WTC11 (cell line): ENCODE results near the gene NR0B2. TPM values are rescaled to one million over a fixed set of nuclear protein-coding genes. Genes with fewer than 3 reads are reported as not detected.
A peak's percentile ranks its signal among the peaks of the same experiment; 100 is the strongest.

Experiments used
- ATAC-seq: fragments of 200-7000 bp; cut with Tn5 transposase; 2 replicates; pipeline ENCODE4 v1.10.0; 2021; ENCODE audit warnings: mild to moderate bottlenecking, moderate library complexity
- CTCF ChIA-PET: fragments of 300-600 bp; sonication (Branson Sonifier 250); formaldehyde crosslinking; loops from one replicate; lab custom pipeline; 2021; ENCODE audit warnings: antibody characterized with exemption; lab: Charles Lee
- POLR2A ChIA-PET: fragments of 350-600 bp; sonication (Branson Sonifier 250); formaldehyde crosslinking; loops from one replicate; lab custom pipeline; 2021; ENCODE audit warnings: antibody characterized with exemption; lab: Charles Lee
- DNase-seq: peaks from one replicate; pipeline ENCODE4 v3.0.0; 2021; ENCODE audit warnings: low spot score
- H3K27ac Mint-ChIP-seq: 2 replicates; pipeline ENCODE4 v1.8.0; 2021; ENCODE audit warnings: mixed read lengths
- H3K27me3 Mint-ChIP-seq: 2 replicates; pipeline ENCODE4 v1.8.0; 2021; ENCODE audit warnings: low read depth, mild to moderate bottlenecking, moderate library complexity, mixed read lengths
- H3K36me3 Mint-ChIP-seq: 2 replicates; pipeline ENCODE4 v1.8.0; 2021; ENCODE audit warnings: mixed read lengths
- H3K4me1 Mint-ChIP-seq: 2 replicates; pipeline ENCODE4 v1.8.0; 2022; ENCODE audit warnings: mixed read lengths
- H3K4me3 Mint-ChIP-seq: 2 replicates; pipeline ENCODE4 v1.8.0; 2021; ENCODE audit warnings: mild to moderate bottlenecking, moderate library complexity, mixed read lengths
- H3K9me3 Mint-ChIP-seq: 2 replicates; pipeline ENCODE4 v1.8.0; 2021; ENCODE audit warnings: mixed read lengths
- ATF6 ChIP-seq: sonication (generic); formaldehyde crosslinking; IDR thresholded peaks from 2 replicates; pipeline ENCODE4 v1.8.1; 2023; ENCODE audit warnings: mild to moderate bottlenecking, missing genetic modification reagents
- E2F5 ChIP-seq: sonication (generic); formaldehyde crosslinking; IDR thresholded peaks from 2 replicates; pipeline ENCODE4 v1.8.1; 2022; ENCODE audit warnings: mild to moderate bottlenecking, moderate library complexity, missing genetic modification reagents
- FOXK1 ChIP-seq: sonication (generic); formaldehyde crosslinking; IDR thresholded peaks from 2 replicates; pipeline ENCODE4 v1.8.0; 2022; ENCODE audit warnings: mild to moderate bottlenecking, moderate library complexity, missing genetic modification reagents
- FOXP1 ChIP-seq: sonication (generic); formaldehyde crosslinking; IDR thresholded peaks from 2 replicates; pipeline ENCODE4 v1.8.0; 2022; ENCODE audit warnings: missing genetic modification reagents, mild to moderate bottlenecking, moderate library complexity, borderline replicate concordance
- FOXP4 ChIP-seq: sonication (generic); formaldehyde crosslinking; IDR thresholded peaks from 2 replicates; pipeline ENCODE4 v1.8.0; 2022; ENCODE audit warnings: mild to moderate bottlenecking, missing genetic modification reagents
- NFYB ChIP-seq: sonication (generic); formaldehyde crosslinking; conservative IDR thresholded peaks from 2 replicates; pipeline ENCODE4 v1.8.0; 2022; ENCODE audit warnings: low read depth, missing genetic modification reagents
- SP1 ChIP-seq: sonication (generic); formaldehyde crosslinking; conservative IDR thresholded peaks from 2 replicates; pipeline ENCODE4 v1.8.1; 2022; ENCODE audit warnings: missing genetic modification reagents
- TEAD4 ChIP-seq: sonication (generic); formaldehyde crosslinking; IDR thresholded peaks from 2 replicates; pipeline ENCODE4 v1.8.0; 2022; ENCODE audit warnings: mild to moderate bottlenecking, missing genetic modification reagents
- USF1 ChIP-seq: sonication (generic); formaldehyde crosslinking; IDR thresholded peaks from 2 replicates; pipeline ENCODE4 v1.8.0; 2022; ENCODE audit warnings: mild to moderate bottlenecking, missing genetic modification reagents
- ZNF219 ChIP-seq: sonication (generic); formaldehyde crosslinking; IDR thresholded peaks from 2 replicates; pipeline ENCODE4 v1.8.0; 2023; ENCODE audit warnings: missing genetic modification reagents, mild to moderate bottlenecking, borderline replicate concordance
- ZNF232 ChIP-seq: sonication (generic); formaldehyde crosslinking; IDR thresholded peaks from 2 replicates; pipeline ENCODE4 v1.8.0; 2022; ENCODE audit warnings: mild to moderate bottlenecking, missing genetic modification reagents
- ZNF281 ChIP-seq: sonication (generic); formaldehyde crosslinking; IDR thresholded peaks from 2 replicates; pipeline ENCODE4 v1.8.0; 2023; ENCODE audit warnings: mild to moderate bottlenecking, missing genetic modification reagents
- ZNF396 ChIP-seq: fragments of 250-450 bp; sonication (Bioruptor Pico); IDR thresholded peaks from 2 replicates; pipeline ENCODE4 v1.8.0; 2021; ENCODE audit warnings: mild to moderate bottlenecking, moderate library complexity, borderline replicate concordance
- ZNF416 ChIP-seq: fragments of 250-450 bp; sonication (Bioruptor Pico); IDR thresholded peaks from 2 replicates; pipeline ENCODE4 v1.9.0; 2021; ENCODE audit warnings: mild to moderate bottlenecking, inconsistent platforms
- ZSCAN18 ChIP-seq: fragments of 250-450 bp; sonication (Bioruptor Pico); IDR thresholded peaks from 2 replicates; pipeline ENCODE4 v2.1.2; 2022; ENCODE audit warnings: mild to moderate bottlenecking, moderate library complexity
- total RNA-seq: library from RNA; stranded (reverse); gene quantifications from 3 replicates; pipeline ENCODE4 v1.2.3, GENCODE V29; 2021
- TF ChIP-seq, protein P1 (sequence below): fragments of 250-450 bp; sonication (Bioruptor Pico); IDR thresholded peaks from 2 replicates; pipeline ENCODE4 v1.8.0; 2021; ENCODE audit warnings: mild to moderate bottlenecking
- TF ChIP-seq, protein P2 (sequence below): sonication (generic); formaldehyde crosslinking; conservative IDR thresholded peaks from 2 replicates; pipeline ENCODE4 v1.8.1; 2023; ENCODE audit warnings: mild to moderate bottlenecking, low read depth, missing genetic modification reagents, moderate library complexity

Gene NR0B2
- total RNA-seq, 1 experiment from 2014 or later = not detected

GRCh38 chr1:26959722-26960624 lies 46.2 kb upstream of the NR0B2 start, which contains the start of gene KDF1:
Gene KDF1, minus strand, starts transcription at chr1:26960468. Its CDS starts 8,088 bp downstream, at chr1:26952380.
- H3K27ac Mint-ChIP-seq = peak within 1 kb of the TSS; percentile 86
- CTCF ChIA-PET = interaction anchor here (0.6 to 3.6 kb wide), 13 partner anchors 8 to 597 kb away, joined by 3 to 34 read pairs (median 3); no protein-coding TSS in a partner anchor
- peak; percentile 95 for DNase-seq
- POLR2A ChIA-PET = interaction anchor here (0.5 to 1.0 kb wide), 6 partner anchors 37 to 195 kb away, joined by 3 to 7 read pairs (median 4); partner anchors contain the start of gene SLC9A1
- peaks cover 10% of the 10 kb centered on the region for H3K36me3 Mint-ChIP-seq
- peaks cover 16% of the 10 kb centered on the region for H3K4me1 Mint-ChIP-seq
- H3K9me3 Mint-ChIP-seq = peaks cover 7% of the 10 kb centered on the region
- ATAC-seq = peak; percentile 98
- H3K4me3 Mint-ChIP-seq = peak within 1 kb of the TSS; percentile 80
- H3K27me3 Mint-ChIP-seq = no peaks in the 10 kb centered on the region; the same call in 1 of the 2 replicates
- TF ChIP-seq NFYB = no peak
- TF ChIP-seq ATF6 (CRISPR knock-in tag) = no peak
- peak; percentile 12 for TF ChIP-seq FOXP4 (CRISPR knock-in tag)
- TF ChIP-seq FOXK1 (CRISPR knock-in tag) = 0 out of 2 replicates have a peak, but pooled peaks have one; percentile 46
- peak; percentile 83; the same call in 1 of the 2 replicates for TF ChIP-seq ZNF232 (CRISPR knock-in tag)
- no peak for TF ChIP-seq ZNF416 (CRISPR knock-in tag)
- no peak for TF ChIP-seq TEAD4
- no peak for TF ChIP-seq ZNF396
- peak; percentile 91; the same call in 1 of the 2 replicates for TF ChIP-seq SP1 (CRISPR knock-in tag)
- TF ChIP-seq, protein P1, sequence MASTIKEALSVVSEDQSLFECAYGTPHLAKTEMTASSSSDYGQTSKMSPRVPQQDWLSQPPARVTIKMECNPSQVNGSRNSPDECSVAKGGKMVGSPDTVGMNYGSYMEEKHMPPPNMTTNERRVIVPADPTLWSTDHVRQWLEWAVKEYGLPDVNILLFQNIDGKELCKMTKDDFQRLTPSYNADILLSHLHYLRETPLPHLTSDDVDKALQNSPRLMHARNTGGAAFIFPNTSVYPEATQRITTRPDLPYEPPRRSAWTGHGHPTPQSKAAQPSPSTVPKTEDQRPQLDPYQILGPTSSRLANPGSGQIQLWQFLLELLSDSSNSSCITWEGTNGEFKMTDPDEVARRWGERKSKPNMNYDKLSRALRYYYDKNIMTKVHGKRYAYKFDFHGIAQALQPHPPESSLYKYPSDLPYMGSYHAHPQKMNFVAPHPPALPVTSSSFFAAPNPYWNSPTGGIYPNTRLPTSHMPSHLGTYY = no peak
- peak; percentile 64; the same call in 1 of the 2 replicates for TF ChIP-seq FOXP1
- TF ChIP-seq, protein P2, sequence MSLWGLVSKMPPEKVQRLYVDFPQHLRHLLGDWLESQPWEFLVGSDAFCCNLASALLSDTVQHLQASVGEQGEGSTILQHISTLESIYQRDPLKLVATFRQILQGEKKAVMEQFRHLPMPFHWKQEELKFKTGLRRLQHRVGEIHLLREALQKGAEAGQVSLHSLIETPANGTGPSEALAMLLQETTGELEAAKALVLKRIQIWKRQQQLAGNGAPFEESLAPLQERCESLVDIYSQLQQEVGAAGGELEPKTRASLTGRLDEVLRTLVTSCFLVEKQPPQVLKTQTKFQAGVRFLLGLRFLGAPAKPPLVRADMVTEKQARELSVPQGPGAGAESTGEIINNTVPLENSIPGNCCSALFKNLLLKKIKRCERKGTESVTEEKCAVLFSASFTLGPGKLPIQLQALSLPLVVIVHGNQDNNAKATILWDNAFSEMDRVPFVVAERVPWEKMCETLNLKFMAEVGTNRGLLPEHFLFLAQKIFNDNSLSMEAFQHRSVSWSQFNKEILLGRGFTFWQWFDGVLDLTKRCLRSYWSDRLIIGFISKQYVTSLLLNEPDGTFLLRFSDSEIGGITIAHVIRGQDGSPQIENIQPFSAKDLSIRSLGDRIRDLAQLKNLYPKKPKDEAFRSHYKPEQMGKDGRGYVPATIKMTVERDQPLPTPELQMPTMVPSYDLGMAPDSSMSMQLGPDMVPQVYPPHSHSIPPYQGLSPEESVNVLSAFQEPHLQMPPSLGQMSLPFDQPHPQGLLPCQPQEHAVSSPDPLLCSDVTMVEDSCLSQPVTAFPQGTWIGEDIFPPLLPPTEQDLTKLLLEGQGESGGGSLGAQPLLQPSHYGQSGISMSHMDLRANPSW (CRISPR knock-in tag) = no peak
- no peak for TF ChIP-seq ZSCAN18 (CRISPR knock-in tag)
- TF ChIP-seq ZNF219 (CRISPR knock-in tag) = no peak; the same call in 1 of the 2 replicates
- TF ChIP-seq USF1 (CRISPR knock-in tag) = no peak
- peak; percentile 92 for TF ChIP-seq E2F5 (CRISPR knock-in tag)
- peak; percentile 91 for TF ChIP-seq ZNF281 (CRISPR knock-in tag)
